H9 (cell line): Measurements from ENCODE around the gene DCN. TPM values are rescaled to one million over a fixed set of nuclear protein-coding genes. Genes with fewer than 3 reads are reported as not detected.
A peak's percentile ranks its signal among the peaks of the same experiment; 100 is the strongest.

Source experiments
- DNase-seq: peaks from one replicate; pipeline ENCODE4 v3.0.0-alpha.2; 2017
- H2AFZ ChIP-seq: one replicate; pipeline ENCODE4 v1.6.1; 2013; ENCODE audit warnings: mild to moderate bottlenecking, low read length, control low read depth, moderate library complexity
- H2AK5ac ChIP-seq: 2 replicates; pipeline ENCODE4 v1.6.1; 2013; ENCODE audit warnings: low read length, control low read depth, mixed read lengths; ENCODE audit not compliant: insufficient read length
- H2BK120ac ChIP-seq: one replicate; pipeline ENCODE4 v1.6.1; 2013; ENCODE audit warnings: low read depth, mild to moderate bottlenecking, low read length, control low read depth, inconsistent platforms; ENCODE audit not compliant: poor library complexity, severe bottlenecking
- H2BK12ac ChIP-seq: 2 replicates; pipeline ENCODE4 v1.6.1; 2013; ENCODE audit warnings: low read length, control low read depth, mixed read lengths, low read depth; ENCODE audit not compliant: insufficient read length
- H2BK15ac ChIP-seq: 2 replicates; pipeline ENCODE4 v1.6.1; 2013; ENCODE audit warnings: low read depth, low read length, control low read depth
- H2BK20ac ChIP-seq: one replicate; pipeline ENCODE4 v1.6.1; 2013; ENCODE audit warnings: low read depth, mild to moderate bottlenecking, low read length, control low read depth, inconsistent platforms; ENCODE audit not compliant: poor library complexity, severe bottlenecking
- H2BK5ac ChIP-seq: 2 replicates; pipeline ENCODE4 v1.6.1; 2013; ENCODE audit warnings: low read length, control low read depth, mixed read lengths; ENCODE audit not compliant: insufficient read length
- H3K14ac ChIP-seq: 2 replicates; pipeline ENCODE4 v1.6.1; 2013; ENCODE audit warnings: low read length, control low read depth; ENCODE audit not compliant: insufficient read depth
- H3K18ac ChIP-seq: 2 replicates; pipeline ENCODE4 v1.6.1; 2013; ENCODE audit warnings: low read depth, mild to moderate bottlenecking, mixed read lengths, low read length, control low read depth; ENCODE audit not compliant: insufficient read length
- H3K23ac ChIP-seq: 2 replicates; pipeline ENCODE4 v1.6.1; 2013; ENCODE audit warnings: low read length, control low read depth, mixed read lengths, low read depth; ENCODE audit not compliant: insufficient read length
- H3K23me2 ChIP-seq: 2 replicates; pipeline ENCODE4 v1.6.1; 2013; ENCODE audit warnings: low read depth, mild to moderate bottlenecking, mixed read lengths, low read length, control low read depth; ENCODE audit not compliant: insufficient read length, poor library complexity, severe bottlenecking
- H3K27ac ChIP-seq: 2 replicates; pipeline ENCODE4 v1.5.1; 2013; ENCODE audit warnings: low read length, control low read depth, mixed read lengths, low read depth; ENCODE audit not compliant: insufficient read length
- H3K27me3 ChIP-seq: 2 replicates; pipeline ENCODE4 v1.6.1; 2013; ENCODE audit warnings: low read length, control low read depth, inconsistent platforms; ENCODE audit not compliant: insufficient read depth
- H3K4ac ChIP-seq: 2 replicates; pipeline ENCODE4 v1.6.1; 2013; ENCODE audit warnings: low read depth, mild to moderate bottlenecking, control low read depth, inconsistent platforms, low read length, moderate library complexity
- H3K4me1 ChIP-seq: 2 replicates; pipeline ENCODE4 v1.6.1; 2013; ENCODE audit warnings: low read length, control low read depth, inconsistent platforms; ENCODE audit not compliant: insufficient read depth
- H3K4me2 ChIP-seq: 2 replicates; pipeline ENCODE4 v1.6.1; 2013; ENCODE audit warnings: low read length, control low read depth, mixed read lengths; ENCODE audit not compliant: insufficient read length, insufficient read depth
- H3K56ac ChIP-seq: 2 replicates; pipeline ENCODE4 v1.6.1; 2013; ENCODE audit warnings: low read depth, mild to moderate bottlenecking, mixed read lengths, low read length, control low read depth; ENCODE audit not compliant: insufficient read length
- H3K79me1 ChIP-seq: 2 replicates; pipeline ENCODE4 v1.6.1; 2013; ENCODE audit warnings: low read depth, mild to moderate bottlenecking, moderate library complexity, low read length, control low read depth, inconsistent platforms; ENCODE audit not compliant: insufficient read depth, poor library complexity, severe bottlenecking
- H3K79me2 ChIP-seq: 2 replicates; pipeline ENCODE4 v1.6.1; 2013; ENCODE audit warnings: low read length, control low read depth, inconsistent platforms; ENCODE audit not compliant: insufficient read depth
- H3K9ac ChIP-seq: 2 replicates; pipeline ENCODE4 v1.6.1; 2013; ENCODE audit warnings: low read length, control low read depth, mixed read lengths; ENCODE audit not compliant: insufficient read length; ENCODE audit errors: extremely low read depth
- H3K9me3 ChIP-seq: one replicate; pipeline ENCODE4 v1.6.1; 2013; ENCODE audit warnings: low read depth, low read length, inconsistent platforms; ENCODE audit not compliant: control insufficient read depth
- H3T11ph ChIP-seq: one replicate; pipeline ENCODE4 v1.6.1; 2013; ENCODE audit warnings: mild to moderate bottlenecking, low read length, control low read depth, inconsistent platforms
- H4K20me1 ChIP-seq: one replicate; pipeline ENCODE4 v1.6.1; 2013; ENCODE audit not compliant: control insufficient read depth, insufficient read length, insufficient read depth
- H4K5ac ChIP-seq: 2 replicates; pipeline ENCODE4 v1.6.1; 2013; ENCODE audit warnings: low read depth, mild to moderate bottlenecking, mixed read lengths, low read length, control low read depth; ENCODE audit not compliant: insufficient read length
- H4K8ac ChIP-seq: replicated peaks from 2 replicates; pipeline ENCODE4 v1.6.1; 2013; ENCODE audit warnings: low read length, control low read depth, mixed read lengths, low read depth; ENCODE audit not compliant: insufficient read length
- H4K91ac ChIP-seq: 2 replicates; pipeline ENCODE4 v1.6.1; 2013; ENCODE audit warnings: low read depth, mild to moderate bottlenecking, moderate library complexity, mixed read lengths, low read length, control low read depth; ENCODE audit not compliant: insufficient read length
- H3K27ac Mint-ChIP-seq, 3 experiments: 2 replicates in 2 of 3; 3 replicates in 1 of 3; pipeline ENCODE4 v1.8.0; 2020 to 2021; ENCODE audit warnings: mixed read lengths in 3 of 3, mild to moderate bottlenecking in 1 of 3, moderate library complexity in 1 of 3
- H3K27me3 Mint-ChIP-seq: 2 replicates; pipeline ENCODE4 v1.8.0; 2021; ENCODE audit warnings: low read depth, mild to moderate bottlenecking, moderate library complexity, mixed read lengths
- H3K36me3 Mint-ChIP-seq, 3 experiments: 2 replicates in 2 of 3; 3 replicates in 1 of 3; pipeline ENCODE4 v1.8.0; 2020 to 2021; ENCODE audit warnings: low read depth in 3 of 3, mixed read lengths in 3 of 3; ENCODE audit not compliant: insufficient read depth in 1 of 3
- H3K4me1 Mint-ChIP-seq, 2 experiments: 2 replicates each; pipeline ENCODE4 v1.8.0; 2020; ENCODE audit warnings: mixed read lengths in 2 of 2
- H3K4me3 Mint-ChIP-seq, 2 experiments: 2 replicates in 1 of 2; 3 replicates in 1 of 2; pipeline ENCODE4 v1.8.0; 2020 to 2021; ENCODE audit warnings: mild to moderate bottlenecking in 2 of 2, mixed read lengths in 2 of 2, moderate library complexity in 1 of 2
- H3K9me3 Mint-ChIP-seq, 2 experiments: 2 replicates in 1 of 2; 3 replicates in 1 of 2; pipeline ENCODE4 v1.8.0; 2020; ENCODE audit warnings: mild to moderate bottlenecking in 2 of 2, mixed read lengths in 2 of 2, moderate library complexity in 1 of 2
- WGBS: extraction: QIAGEN DNeasy Blood & Tissue Kit; methylation state at CpG from one replicate; pipeline ENCODE4 v1.1.7; 2013; ENCODE audit warnings: missing lambda C conversion rate, low lambda C conversion rate, mixed read lengths; ENCODE audit not compliant: insufficient read length; ENCODE audit errors: extremely low coverage; 5-methylcytosine and 5-hydroxymethylcytosine counted together
- total RNA-seq: library from RNA; stranded (reverse); gene quantifications from 2 replicates; pipeline ENCODE4 v1.2.1, GENCODE V29; 2021
- TF ChIP-seq, protein P1 (sequence below): fragments of 200-600 bp; sonication (generic); conservative IDR thresholded peaks from 3 replicates; pipeline ENCODE4 v1.8.0; 2021; ENCODE audit warnings: antibody characterized with exemption, mild to moderate bottlenecking

Gene DCN
- total RNA-seq, 1 experiment from 2014 or later = not detected

DNA sequence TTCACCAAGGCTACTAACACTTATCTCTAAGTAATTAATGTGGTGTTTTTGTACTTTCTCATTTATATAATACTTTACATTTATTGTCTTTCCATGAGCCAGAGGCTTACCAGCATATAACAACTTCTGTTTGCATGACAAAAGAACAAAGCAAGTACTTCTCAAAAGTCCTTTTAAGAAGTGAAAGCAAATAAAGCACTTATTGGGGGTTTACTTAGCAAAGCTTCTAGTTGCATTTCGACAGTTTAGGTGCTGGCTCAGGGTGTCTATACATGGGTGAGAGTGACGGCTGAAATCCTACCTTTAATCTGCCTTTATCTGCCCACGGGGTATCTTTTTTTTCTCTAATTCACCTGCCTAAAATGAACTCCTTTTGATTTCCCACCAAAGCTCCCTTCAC, 21.0 kb upstream of the DCN start:
- H3K27me3 Mint-ChIP-seq = no peaks in the 10 kb centered on the region
- H3K79me1 ChIP-seq = no peaks in the 10 kb centered on the region
- no peak overlapping the region for H3K4ac ChIP-seq
- H3K9ac ChIP-seq = no peak overlapping the region
- H2BK120ac ChIP-seq = no peak overlapping the region
- peak overlapping the region in 1 of 3 experiments; percentile 81; a peak in 1 of 7 replicates for H3K27ac Mint-ChIP-seq
- H3K9me3 ChIP-seq = no peaks in the 10 kb centered on the region
- H3K4me1 ChIP-seq = no peaks in the 10 kb centered on the region
- H3T11ph ChIP-seq = no peak overlapping the region
- no peaks in the 10 kb centered on the region for H3K79me2 ChIP-seq
- no peak overlapping the region for H3K27ac ChIP-seq
- H2BK12ac ChIP-seq = no peak overlapping the region
- TF ChIP-seq, protein P1, sequence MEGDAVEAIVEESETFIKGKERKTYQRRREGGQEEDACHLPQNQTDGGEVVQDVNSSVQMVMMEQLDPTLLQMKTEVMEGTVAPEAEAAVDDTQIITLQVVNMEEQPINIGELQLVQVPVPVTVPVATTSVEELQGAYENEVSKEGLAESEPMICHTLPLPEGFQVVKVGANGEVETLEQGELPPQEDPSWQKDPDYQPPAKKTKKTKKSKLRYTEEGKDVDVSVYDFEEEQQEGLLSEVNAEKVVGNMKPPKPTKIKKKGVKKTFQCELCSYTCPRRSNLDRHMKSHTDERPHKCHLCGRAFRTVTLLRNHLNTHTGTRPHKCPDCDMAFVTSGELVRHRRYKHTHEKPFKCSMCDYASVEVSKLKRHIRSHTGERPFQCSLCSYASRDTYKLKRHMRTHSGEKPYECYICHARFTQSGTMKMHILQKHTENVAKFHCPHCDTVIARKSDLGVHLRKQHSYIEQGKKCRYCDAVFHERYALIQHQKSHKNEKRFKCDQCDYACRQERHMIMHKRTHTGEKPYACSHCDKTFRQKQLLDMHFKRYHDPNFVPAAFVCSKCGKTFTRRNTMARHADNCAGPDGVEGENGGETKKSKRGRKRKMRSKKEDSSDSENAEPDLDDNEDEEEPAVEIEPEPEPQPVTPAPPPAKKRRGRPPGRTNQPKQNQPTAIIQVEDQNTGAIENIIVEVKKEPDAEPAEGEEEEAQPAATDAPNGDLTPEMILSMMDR = no peak
- H4K8ac ChIP-seq = no peak overlapping the region
- no peaks in the 10 kb centered on the region for H3K23me2 ChIP-seq
- H3K23ac ChIP-seq = no peak overlapping the region
- no CpG with 5 or more reads among the region's 3 CpGs for WGBS
- H2BK15ac ChIP-seq = no peak overlapping the region
- no peak overlapping the region for H3K14ac ChIP-seq
- no peak overlapping the region for H3K56ac ChIP-seq
- no peak overlapping the region for H3K18ac ChIP-seq
- H2BK5ac ChIP-seq = no peak overlapping the region
- H4K20me1 ChIP-seq = no peaks in the 10 kb centered on the region
- H4K5ac ChIP-seq = no peak overlapping the region
- H2AK5ac ChIP-seq = no peak overlapping the region
- H3K4me2 ChIP-seq = no peak overlapping the region
- H3K9me3 Mint-ChIP-seq = peaks cover 0 to 2% of the 10 kb centered on the region in 2 experiments; a peak in 2 of 5 replicates
- H3K27me3 ChIP-seq = no peaks in the 10 kb centered on the region
- H3K4me1 Mint-ChIP-seq = peaks cover 7 to 13% of the 10 kb centered on the region in 2 experiments
- H2AFZ ChIP-seq = no peak overlapping the region
- DNase-seq = no peak
- H3K36me3 Mint-ChIP-seq = peaks cover 0 to 6% (median 0%) of the 10 kb centered on the region in 3 experiments; a peak in 1 of 7 replicates
- H2BK20ac ChIP-seq = no peak overlapping the region
- H4K91ac ChIP-seq = no peak overlapping the region
- no peak overlapping the region for H3K4me3 Mint-ChIP-seq
